HFF-Myc (cell line): ENCODE data around the gene MYH7B.

Source experiments
- DNase-seq: peaks from one replicate; pipeline ENCODE4 v3.0.0-alpha.2; 2011; ENCODE audit warnings: low read depth; ENCODE audit errors: extremely low read depth
- H3K4me3 ChIP-seq: replicated peaks from 2 replicates; pipeline ENCODE4 v1.5.1; 2011; ENCODE audit warnings: low read depth, mild to moderate bottlenecking, control low read depth, low read length
- TF ChIP-seq, protein P1 (sequence below): IDR thresholded peaks from 2 replicates; pipeline ENCODE4 v1.5.1; 2012; ENCODE audit warnings: mild to moderate bottlenecking, low read depth, low read length, control low read depth; ENCODE audit errors: missing control alignments

MYH7B gene

GRCh38 chr20:34943808-34944567 is 11.7 kb upstream of the MYH7B start:
- no peak for DNase-seq
- TF ChIP-seq, protein P1, sequence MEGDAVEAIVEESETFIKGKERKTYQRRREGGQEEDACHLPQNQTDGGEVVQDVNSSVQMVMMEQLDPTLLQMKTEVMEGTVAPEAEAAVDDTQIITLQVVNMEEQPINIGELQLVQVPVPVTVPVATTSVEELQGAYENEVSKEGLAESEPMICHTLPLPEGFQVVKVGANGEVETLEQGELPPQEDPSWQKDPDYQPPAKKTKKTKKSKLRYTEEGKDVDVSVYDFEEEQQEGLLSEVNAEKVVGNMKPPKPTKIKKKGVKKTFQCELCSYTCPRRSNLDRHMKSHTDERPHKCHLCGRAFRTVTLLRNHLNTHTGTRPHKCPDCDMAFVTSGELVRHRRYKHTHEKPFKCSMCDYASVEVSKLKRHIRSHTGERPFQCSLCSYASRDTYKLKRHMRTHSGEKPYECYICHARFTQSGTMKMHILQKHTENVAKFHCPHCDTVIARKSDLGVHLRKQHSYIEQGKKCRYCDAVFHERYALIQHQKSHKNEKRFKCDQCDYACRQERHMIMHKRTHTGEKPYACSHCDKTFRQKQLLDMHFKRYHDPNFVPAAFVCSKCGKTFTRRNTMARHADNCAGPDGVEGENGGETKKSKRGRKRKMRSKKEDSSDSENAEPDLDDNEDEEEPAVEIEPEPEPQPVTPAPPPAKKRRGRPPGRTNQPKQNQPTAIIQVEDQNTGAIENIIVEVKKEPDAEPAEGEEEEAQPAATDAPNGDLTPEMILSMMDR: no peak
- H3K4me3 ChIP-seq: no peak overlapping the region

DNA sequence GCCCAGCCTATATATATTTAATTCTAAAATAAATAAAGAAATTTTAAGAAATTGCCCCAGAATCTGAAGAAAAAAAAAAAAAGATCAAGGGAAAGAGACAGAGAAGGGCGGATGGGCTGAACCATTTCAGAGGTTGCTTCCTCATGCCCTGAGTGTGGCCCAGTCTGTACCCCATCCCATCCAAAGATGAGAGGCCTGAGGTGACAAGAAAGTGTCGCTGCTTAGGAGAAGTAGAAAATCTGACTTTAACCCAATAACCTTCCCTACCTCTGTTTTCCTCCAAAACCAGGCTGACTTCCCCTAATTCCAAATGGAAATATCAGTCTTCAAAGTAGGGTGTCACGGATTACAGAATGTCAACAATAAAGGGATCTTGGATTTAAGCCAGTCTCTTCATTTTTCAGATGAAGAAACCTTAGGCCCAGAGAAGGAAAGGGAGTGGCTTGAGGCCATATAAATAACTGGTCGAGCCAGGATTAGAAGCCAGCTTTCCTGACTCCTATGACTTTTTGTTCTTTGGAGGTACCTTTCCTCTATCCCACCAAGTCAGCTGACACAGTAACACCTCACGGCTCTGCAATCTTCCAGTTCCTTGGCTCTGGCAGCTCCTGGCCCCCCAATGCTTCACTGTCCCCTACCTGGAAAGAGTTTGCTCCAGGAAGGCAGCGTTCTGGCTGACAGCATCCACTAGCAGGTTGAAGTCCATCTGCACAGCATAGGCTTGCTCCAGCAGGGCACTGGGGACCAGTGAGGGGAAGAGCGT is 10.2 kb upstream of the MYH7B start:
- no peak overlapping the region for H3K4me3 ChIP-seq
- TF ChIP-seq, protein P1: no peak
- no peak for DNase-seq

- TF ChIP-seq, protein P1: no peak
- no peak for DNase-seq
These were observed 9.0 kb upstream of the MYH7B start for GRCh38 chr20:34946661-34947060.

DNA sequence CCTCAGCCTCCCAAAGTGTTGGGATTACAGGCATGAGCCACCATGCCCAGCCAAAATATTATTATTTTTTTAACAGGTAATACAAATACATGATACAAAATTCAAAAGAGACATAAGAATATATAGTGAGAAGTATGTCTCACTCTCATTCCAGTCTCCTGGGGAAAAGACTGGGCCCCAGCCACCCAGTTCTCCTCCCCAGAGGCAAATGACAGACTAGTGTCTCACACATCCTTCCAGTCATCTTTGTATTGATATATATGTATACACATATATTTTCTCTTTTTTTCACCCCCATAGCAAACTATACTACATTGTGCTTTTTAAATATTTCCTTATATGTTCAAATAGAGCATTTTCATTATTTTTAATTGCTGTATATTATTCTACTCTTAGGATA is 8.3 kb upstream of the MYH7B start:
- H3K4me3 ChIP-seq: no peak overlapping the region
- TF ChIP-seq, protein P1: no peak
- DNase-seq: no peak

More at GRCh38 chr20:34946661-34947060, 9.0 kb upstream of the MYH7B start:
- H3K4me3 ChIP-seq: no peak overlapping the region

GRCh38 chr20:34948030-34948429 is 7.6 kb upstream of the MYH7B start:
- no peak overlapping the region for H3K4me3 ChIP-seq
- TF ChIP-seq, protein P1: no peak
- no peak for DNase-seq

GRCh38 chr20:34949120-34949519 is 6.5 kb upstream of the MYH7B start:
- H3K4me3 ChIP-seq: no peak overlapping the region
- DNase-seq: no peak
- TF ChIP-seq, protein P1: no peak
